ENCODE measurements around the gene EPB41L2.

- TF ChIP-seq, protein P1, sequence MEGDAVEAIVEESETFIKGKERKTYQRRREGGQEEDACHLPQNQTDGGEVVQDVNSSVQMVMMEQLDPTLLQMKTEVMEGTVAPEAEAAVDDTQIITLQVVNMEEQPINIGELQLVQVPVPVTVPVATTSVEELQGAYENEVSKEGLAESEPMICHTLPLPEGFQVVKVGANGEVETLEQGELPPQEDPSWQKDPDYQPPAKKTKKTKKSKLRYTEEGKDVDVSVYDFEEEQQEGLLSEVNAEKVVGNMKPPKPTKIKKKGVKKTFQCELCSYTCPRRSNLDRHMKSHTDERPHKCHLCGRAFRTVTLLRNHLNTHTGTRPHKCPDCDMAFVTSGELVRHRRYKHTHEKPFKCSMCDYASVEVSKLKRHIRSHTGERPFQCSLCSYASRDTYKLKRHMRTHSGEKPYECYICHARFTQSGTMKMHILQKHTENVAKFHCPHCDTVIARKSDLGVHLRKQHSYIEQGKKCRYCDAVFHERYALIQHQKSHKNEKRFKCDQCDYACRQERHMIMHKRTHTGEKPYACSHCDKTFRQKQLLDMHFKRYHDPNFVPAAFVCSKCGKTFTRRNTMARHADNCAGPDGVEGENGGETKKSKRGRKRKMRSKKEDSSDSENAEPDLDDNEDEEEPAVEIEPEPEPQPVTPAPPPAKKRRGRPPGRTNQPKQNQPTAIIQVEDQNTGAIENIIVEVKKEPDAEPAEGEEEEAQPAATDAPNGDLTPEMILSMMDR (IDR thresholded peaks at IDR 0.05) = no peak
- TF ChIP-seq POLR2A (IDR thresholded peaks at IDR 0.05) = no peak
Observed at GRCh38 chr6:130906736-130907381, 156.2 kb downstream of the EPB41L2 start.
